Retinal pigment epithelial cell (primary cell): ENCODE results near the gene PELI1.

Experiments
- DNase-seq: peaks from one replicate; pipeline ENCODE4 v3.0.0-alpha.2; 2010; ENCODE audit warnings: low read depth
- H3K4me3 ChIP-seq: 2 replicates; pipeline ENCODE4 v1.5.1; 2011; ENCODE audit warnings: mild to moderate bottlenecking, low read length, control low read depth, moderate library complexity
- TF ChIP-seq, protein P1 (sequence below): conservative IDR thresholded peaks from 2 replicates; pipeline ENCODE4 v1.5.1; 2011; ENCODE audit warnings: low read depth, low read length, control low read depth, inconsistent platforms

The PELI1 gene

DNA sequence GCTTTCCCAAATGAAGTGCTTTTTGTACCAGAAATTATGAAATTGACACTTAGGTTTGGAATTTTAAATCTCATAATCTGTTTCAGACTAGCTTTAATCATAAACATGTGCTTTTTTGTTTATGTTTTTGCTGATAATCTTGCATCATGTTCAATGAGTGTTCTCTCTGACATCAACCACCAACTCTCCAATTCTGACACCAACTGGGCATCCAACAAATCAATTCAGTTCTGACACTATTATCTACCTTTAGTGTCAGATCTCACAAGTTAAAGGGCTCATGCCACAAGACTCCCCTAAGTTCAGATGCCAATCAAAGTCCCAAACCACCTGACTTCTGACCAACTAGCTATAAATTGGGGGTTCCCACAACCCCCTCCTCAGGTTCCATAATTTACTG lies 19.6 kb downstream of the PELI1 start:
- H3K4me3 ChIP-seq = no peak overlapping the region
- TF ChIP-seq, protein P1, sequence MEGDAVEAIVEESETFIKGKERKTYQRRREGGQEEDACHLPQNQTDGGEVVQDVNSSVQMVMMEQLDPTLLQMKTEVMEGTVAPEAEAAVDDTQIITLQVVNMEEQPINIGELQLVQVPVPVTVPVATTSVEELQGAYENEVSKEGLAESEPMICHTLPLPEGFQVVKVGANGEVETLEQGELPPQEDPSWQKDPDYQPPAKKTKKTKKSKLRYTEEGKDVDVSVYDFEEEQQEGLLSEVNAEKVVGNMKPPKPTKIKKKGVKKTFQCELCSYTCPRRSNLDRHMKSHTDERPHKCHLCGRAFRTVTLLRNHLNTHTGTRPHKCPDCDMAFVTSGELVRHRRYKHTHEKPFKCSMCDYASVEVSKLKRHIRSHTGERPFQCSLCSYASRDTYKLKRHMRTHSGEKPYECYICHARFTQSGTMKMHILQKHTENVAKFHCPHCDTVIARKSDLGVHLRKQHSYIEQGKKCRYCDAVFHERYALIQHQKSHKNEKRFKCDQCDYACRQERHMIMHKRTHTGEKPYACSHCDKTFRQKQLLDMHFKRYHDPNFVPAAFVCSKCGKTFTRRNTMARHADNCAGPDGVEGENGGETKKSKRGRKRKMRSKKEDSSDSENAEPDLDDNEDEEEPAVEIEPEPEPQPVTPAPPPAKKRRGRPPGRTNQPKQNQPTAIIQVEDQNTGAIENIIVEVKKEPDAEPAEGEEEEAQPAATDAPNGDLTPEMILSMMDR = no peak
- no peak for DNase-seq

DNA sequence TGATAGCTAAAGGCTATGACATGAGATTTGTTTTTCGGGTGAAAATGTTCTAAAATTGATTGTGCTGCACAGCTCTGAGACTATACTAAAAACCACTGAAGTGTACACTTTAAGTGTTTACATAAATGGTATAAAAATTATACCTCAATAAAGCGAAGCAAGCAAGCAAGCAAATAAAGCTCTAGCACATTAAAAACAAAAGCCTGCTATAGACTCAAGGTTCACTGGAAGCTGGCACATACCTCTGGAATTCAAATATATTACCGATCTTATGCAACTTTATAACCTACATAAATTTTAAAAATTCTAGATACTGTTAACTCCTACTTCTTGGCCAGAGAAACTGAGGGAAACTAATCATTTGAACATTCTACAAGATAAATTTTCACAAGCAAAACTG lies 20.1 kb downstream of the PELI1 start:
- TF ChIP-seq, protein P1 = no peak
- H3K4me3 ChIP-seq = no peak overlapping the region
- no peak for DNase-seq

DNA sequence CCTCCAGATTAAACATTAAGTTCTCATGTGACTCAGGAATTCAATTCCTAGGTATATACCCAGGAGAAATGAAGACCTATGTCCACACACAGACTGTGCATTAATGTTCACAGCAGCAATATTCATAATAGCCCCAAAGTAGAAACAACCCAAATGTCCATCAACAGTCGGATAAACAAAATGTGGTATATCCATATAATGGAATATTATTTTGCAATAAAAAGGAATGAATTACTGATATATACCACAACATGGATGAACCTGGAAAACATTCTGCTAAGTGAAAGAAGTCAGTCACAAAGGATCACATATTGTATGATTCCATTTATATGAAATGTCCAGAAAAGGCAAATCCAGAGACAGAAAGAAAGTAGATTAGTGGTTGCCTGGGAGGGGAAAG lies 20.5 kb downstream of the PELI1 start:
- no peak overlapping the region for H3K4me3 ChIP-seq
- no peak for DNase-seq
- TF ChIP-seq, protein P1 = no peak

DNA sequence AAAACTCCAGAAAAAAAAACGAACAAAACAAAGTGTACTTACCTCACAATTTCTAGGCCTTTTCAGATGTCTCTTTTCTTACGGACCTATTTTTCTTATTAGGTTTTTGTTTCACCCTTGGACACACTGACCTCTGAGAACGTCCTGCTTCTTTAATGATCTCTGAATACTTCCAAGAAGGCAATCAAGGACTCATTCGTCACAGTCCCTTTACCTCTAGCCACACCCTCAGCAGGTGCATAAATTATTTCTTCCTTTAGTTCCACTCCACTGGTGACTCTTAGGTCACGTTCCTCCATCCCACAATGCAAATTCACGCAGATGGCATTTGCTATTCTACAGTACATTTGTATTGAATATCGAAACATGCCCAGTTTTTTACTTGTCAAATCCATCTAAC lies 21.9 kb downstream of the PELI1 start:
- TF ChIP-seq, protein P1 = no peak
- no peak for DNase-seq
- no peak overlapping the region for H3K4me3 ChIP-seq

DNA sequence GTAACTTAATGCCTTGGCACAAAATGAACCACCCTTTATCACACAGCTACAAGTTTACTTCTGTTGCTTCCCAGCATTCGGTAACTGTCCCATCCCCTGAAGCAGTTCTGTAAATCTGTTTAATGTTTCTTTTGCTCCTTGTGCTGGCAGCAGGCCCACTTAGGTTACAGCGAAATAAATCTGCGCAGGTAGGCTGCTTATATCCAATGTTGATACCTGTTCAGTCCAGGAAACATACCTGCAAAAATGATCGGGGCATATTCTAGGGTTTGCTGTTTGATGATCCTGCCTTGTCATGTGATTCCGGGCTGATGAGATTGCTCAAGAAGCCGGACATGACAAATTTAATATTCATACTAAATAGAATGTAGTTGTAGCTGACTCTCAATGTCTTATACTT lies 23.3 kb downstream of the PELI1 start:
- TF ChIP-seq, protein P1 = no peak
- H3K4me3 ChIP-seq = no peak overlapping the region
- DNase-seq = no peak

DNA sequence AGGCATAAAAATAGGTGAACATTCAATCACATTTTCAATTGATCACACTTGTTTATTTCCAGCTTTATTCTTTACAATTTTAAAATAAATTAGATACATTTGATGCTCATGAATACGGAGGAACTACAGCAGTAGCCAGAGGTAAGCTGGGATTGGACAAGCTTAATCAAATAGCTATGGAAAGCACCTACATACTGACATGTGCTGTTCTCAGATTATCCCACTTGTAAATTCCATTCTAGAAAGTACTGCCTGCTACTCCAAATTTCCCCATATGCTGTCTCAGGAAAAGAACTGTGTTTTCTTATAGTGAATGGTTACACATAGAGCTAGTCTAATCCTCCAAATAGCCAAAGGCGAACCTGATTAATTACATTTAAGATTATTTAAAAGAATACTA lies 24.2 kb downstream of the PELI1 start:
- TF ChIP-seq, protein P1 = no peak
- no peak for DNase-seq
- no peak overlapping the region for H3K4me3 ChIP-seq

DNA sequence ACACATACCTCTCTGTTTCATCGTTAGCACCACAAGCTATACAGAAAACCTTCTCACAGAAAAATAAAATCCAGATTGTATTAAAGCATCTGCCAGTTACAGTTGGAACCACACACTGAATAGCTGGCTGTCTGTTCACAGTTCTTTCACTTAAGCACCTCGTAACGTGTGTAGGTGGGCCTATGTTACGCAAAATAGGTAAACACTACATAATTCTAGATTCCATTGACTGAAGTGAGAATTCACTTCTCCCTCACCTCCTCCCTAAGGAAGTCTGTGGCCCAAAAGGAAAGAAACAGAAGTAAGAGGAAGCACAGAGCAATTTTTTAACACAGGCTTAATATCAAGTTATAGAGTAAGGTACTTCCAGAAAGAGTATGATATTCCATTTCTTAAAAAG lies 24.9 kb downstream of the PELI1 start:
- no peak for DNase-seq
- no peak overlapping the region for H3K4me3 ChIP-seq
- TF ChIP-seq, protein P1 = no peak
